NK-92 (cell line): ENCODE measurements around the gene ZNF740.
"Not testable (repeated sequence)": the region's sequence is repeated elsewhere in the genome, so short reads cannot be mapped to it uniquely, and the experiment has no call there.

ENCODE experiments used
- DNase-seq: peaks from one replicate; lab custom pipeline; 2025; ENCODE audit not compliant: unreplicated experiment; lab: John Stamatoyannopoulos, UW

Gene ZNF740

DNA sequence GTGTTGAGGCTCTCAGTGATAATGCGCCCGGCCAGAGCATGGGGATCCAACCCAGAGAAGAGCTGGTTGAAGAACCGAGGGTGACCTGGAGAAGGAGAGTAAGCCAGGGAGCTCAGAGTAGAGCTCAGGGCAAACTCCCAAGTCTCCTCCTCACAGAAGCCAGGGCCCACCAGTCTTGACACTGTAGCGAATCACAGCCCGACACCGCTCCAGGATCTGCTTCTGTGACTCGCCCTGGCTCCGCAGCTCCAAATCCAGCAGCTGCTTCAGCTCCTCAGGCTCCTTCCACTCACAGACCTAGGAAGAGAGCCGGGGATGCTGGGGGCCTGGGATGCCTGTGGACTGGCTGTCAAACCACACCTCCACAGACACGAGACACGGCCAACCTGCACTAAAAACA is 8.2 kb upstream of the ZNF740 start:
- no peak for DNase-seq

DNA sequence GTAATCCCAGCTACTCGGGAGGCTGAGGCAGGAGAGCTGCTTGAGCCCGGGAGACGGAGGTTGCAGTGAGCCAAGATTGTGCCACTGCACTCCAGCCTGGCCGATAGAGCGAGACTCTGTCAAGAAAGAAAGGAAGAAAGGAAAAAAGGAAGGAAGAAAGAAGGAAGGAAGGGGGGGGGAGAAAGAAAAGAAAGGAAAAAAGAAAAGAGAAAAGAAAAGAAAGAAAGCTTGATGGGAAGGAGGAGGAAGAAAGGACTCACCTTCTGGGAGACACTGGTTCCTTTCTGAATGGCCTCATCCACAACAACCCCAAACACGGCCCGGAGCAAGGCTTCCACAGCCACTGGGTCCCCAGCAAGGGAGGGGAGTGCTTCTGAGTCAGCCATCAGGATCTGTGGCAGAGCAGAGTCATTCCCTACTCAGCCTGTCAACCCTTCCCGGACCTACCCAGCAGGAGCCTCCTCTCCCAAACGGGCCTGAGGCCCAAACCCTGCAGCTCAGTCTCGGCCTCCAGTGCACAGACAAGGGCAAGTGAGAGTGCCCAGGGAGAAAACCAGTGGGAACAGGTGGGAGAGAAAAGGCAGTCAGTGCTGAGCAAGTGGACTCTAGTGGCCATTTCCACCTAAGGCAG is 7.3 kb upstream of the ZNF740 start:
- no peak for DNase-seq

- DNase-seq = no peak
Measured at GRCh38 chr12:53174881-53175491, 5.5 kb upstream of the ZNF740 start.

GRCh38 chr12:53176750-53177149 is 3.8 kb upstream of the ZNF740 start:
- no peak for DNase-seq

- not testable (repeated sequence) for DNase-seq
Measured at GRCh38 chr12:53177447-53177846, 3.1 kb upstream of the ZNF740 start.

DNA sequence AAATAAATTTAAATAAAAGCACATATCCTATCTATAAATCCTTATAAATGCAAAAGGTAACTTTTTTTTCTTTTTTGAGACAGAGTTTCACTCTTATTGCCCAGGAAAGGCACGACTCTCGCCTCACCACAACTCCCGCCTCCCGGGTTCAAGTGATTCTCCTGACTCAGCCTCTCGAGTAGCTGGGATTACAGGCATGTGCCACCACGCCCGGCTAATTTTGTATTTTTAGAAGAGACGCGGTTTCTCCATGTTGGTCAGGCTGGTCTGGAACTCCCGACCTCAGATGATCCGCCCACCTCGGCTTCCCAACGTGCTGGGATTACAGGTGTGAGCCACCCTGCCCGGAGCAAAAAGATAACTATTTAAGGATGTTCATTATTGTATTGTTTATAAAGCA is 1.7 kb upstream of the ZNF740 start:
- DNase-seq = not testable (repeated sequence)

DNA sequence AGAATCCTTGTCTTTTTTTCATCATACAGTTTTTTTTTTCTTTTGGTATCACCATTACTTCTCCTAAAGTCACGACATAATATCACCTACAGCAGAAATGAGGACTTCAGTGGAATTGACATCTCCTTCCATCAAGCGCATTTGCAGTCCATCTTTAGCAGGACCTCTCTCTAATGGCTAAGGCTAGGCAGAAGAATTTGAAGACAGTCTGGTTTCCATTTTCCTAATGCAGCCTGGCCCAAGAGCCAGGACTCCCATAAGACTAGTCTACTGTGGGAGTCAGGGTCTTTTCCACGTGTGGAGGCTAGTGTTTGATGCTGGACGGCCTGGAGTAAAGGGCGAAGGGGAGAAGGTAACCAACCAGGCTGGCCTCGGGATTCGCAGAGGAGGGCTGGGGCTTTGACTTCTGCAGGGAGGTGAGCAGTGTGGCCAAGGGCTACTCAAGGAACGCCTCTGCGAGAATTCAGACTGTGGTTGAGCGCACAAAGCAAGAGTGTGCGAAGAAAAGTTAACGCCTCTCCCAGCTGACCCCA is 769 bp upstream of the ZNF740 start:
- DNase-seq = no peak

DNA sequence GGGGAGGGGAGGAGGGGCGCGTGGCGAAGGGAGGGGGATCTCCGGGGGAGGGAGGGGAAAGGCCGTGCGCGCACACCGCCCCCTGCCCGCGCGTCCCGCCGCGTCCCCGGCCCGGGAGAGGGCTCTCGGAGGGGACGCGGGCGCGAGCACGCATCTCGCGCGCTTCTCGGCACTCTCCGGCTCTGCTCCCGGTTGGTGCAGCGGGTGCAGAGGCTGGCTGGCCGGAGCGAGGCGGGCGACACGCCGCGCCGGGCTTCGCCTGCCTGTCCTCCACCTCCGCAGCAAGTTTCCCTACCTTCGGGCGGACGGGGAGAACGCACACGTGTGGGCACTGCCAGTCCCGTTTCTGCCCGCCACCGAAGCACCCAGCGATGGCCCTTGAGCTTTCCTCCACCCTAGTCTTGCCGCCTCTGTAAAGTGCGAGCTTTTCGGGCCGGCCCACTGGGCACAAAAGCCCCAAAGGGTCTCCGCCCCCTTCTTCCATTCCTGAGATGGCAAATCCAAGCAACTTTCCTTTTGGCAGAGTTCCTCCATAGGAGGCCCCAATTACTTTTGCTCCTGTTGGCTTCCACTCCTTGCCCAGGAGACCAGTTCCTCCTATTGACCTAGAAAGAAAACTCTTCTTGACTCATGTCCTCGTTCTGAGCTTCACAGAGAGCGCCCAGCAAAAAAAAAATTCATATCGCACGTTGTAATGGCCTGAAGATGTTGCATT is 566 bp downstream of the ZNF740 start:
- no peak for DNase-seq

- no peak for DNase-seq
Measured at GRCh38 chr12:53181935-53182334, 1.4 kb downstream of the ZNF740 start.

- DNase-seq = no peak
Measured at GRCh38 chr12:53182903-53183302, 2.4 kb downstream of the ZNF740 start.

DNA sequence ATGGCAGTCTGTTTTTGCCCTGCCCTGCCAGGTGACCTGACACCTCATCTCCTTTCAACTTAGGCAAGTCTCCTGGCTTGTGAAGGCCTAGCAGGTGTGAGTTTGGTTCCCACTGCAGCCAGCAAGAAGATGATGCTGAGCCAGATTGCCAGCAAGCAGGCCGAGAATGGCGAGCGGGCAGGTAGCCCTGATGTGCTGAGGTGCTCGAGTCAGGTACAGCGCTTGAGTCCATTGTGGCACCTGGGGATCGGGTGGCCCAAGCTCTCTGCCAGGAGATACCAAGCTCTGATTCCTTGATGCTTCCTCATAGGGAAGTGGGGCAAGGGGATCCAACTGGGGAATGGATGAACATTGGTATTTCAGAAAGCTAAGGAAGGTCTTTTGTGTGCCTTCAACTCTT is 4.3 kb downstream of the ZNF740 start:
- no peak for DNase-seq

DNA sequence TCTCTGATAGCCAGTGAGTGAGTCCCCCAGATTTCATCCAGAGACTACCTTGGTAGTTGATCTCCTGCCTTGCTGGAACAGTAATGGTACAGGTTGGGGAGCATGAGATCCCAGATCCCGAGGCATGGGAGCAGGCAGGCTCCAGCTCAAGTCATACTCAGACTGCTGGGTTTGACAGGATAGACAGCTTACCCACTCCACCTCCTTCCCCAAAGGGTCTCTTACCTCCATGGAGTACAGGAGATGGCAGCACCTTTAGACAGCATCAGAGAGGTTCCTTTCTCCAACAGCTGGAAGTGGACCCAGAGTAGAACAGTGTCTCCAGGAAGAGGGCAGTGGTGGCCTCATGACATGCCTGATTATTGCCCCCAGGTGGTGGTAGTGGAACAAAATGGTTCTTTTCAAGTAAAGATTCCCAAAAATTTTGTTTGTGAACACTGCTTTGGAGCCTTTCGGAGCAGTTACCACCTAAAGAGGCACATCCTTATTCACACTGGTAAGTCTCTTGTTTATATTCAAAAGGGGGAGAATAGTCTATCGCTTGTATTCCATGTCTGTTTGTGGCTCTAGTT is 5.1 kb downstream of the ZNF740 start:
- no peak for DNase-seq

- no peak for DNase-seq
Measured at GRCh38 chr12:53186745-53187144, 6.2 kb downstream of the ZNF740 start.

- DNase-seq = no peak
Measured at GRCh38 chr12:53187145-53187899, 6.8 kb downstream of the ZNF740 start.

GRCh38 chr12:53190108-53190729 is 9.7 kb downstream of the ZNF740 start:
- DNase-seq = no peak

DNA sequence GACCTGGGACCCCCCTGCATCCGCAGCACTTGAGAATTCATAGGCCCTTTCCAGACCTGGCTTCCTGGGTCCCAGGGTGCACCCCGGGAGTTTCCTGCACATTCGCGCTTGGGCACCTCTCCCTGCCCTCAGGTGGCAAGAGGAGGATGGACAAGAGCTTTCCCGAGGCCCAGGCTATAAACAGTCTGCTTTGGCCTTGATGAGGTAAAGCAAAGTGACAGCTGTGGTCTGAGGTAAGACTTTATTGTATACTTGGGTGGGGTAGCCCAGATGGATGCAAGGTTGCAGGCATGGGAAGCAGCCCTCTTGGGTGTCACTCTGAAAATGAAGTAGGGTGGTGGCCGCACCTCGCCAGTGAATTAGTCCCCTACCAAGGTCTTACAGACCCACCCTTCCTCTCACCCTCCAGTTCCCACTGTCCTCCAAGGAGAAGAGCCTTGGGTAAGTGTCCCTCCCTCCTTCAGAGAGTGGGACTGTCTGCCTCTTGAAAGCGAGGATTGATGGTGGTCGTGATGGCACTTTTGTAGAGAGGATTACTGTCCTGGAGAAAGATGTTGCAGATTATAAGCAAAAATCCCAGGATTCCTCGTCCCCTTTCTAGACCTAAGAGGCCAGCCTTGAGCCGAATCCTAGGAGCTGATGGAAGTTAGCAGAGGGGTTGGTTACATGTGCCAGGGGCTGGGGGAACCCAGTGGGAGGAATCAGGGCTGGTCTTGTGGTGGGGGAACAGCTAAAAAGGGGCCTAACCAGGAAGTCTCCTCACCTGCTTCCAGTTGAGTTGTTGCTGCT is 10.8 kb downstream of the ZNF740 start:
- no peak for DNase-seq

DNA sequence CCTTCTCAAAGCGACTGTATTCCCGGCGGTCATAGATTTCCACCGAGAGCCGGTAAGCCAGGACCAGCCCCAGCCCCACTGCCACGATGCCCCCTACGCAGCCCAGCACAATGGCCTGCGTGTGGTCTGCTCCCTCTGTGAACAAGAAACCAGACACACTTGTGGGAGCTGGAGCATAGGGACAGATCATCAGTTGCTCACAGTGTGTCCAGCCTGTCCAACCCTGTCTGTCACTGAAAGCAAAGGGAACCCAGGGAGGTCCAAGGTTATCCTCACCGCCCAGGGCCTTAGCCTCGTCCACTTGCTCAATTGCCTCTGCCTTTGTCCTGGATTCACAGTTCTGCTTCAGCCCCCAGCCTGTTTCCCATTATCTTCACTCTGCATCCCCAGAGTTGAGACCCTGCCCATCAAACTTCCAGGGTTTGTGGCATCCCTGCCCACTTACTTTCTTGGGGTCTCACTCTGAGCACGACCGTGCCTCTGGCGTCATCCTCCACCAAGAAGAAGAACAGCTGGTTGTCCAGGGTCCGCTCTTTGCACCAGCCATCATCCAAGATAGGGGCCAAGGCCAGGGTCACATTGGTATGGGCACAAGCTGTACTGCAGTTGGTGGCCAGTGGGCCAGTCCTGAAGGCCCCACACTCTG is 11.5 kb downstream of the ZNF740 start:
- DNase-seq = no peak

DNA sequence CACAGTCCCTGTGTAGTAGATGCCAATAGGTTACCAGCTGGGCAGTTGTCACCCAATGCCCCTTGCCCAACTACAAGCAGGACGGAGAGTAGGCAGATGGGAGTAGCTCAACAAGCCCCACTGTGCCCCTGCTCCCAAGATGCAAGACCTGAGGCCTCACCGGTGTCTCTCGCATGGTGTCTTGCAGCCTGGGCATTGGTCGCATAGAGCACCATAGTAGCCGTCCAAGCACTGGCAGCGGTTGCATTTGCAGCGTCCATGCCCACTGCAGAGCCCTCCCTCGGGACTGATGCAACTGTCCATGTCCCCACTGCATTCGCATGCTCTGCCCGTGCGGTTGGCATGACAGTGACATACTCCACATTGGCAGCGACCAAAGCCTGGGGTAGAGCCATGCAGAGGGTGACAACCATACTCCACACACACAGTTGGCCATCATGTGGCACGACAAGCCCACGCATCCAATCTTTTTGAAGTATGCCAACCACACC is 12.1 kb downstream of the ZNF740 start:
- DNase-seq = no peak

DNA sequence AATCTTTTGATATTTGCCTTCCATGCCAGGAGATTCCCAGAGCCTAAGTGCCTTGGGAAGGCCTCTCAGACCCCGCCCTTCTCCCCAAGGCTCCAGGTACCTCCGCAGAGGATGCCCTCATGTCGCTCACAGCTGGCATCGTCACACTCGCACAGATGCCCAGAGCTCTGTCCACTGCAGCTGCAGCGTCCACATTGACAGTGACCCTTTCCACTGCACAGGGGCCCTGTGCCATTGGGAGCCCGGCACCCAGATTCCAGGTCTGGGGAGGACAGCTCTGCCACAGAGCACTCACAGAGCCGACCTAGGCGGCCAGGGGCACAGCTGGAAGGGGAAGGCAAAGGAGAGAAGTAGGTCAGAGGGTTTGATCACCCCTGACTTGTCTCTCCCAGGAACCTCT is 12.5 kb downstream of the ZNF740 start:
- DNase-seq = no peak
